GM18868 (cell line): ENCODE data around the gene TECPR2.
"Not testable (repeated sequence)": the region's sequence is repeated elsewhere in the genome, so short reads cannot be mapped to it uniquely, and the experiment has no call there.

ENCODE experiments used
- ATAC-seq: cut with Tn5 transposase; IDR thresholded peaks from one replicate; pipeline ENCODE4 v1.9.1; 2021; ENCODE audit warnings: mild to moderate bottlenecking, moderate library complexity; ENCODE audit not compliant: unreplicated experiment

Gene TECPR2

GRCh38 chr14:102330806-102331205 is 31.9 kb upstream of the TECPR2 start:
- no peak for ATAC-seq

DNA sequence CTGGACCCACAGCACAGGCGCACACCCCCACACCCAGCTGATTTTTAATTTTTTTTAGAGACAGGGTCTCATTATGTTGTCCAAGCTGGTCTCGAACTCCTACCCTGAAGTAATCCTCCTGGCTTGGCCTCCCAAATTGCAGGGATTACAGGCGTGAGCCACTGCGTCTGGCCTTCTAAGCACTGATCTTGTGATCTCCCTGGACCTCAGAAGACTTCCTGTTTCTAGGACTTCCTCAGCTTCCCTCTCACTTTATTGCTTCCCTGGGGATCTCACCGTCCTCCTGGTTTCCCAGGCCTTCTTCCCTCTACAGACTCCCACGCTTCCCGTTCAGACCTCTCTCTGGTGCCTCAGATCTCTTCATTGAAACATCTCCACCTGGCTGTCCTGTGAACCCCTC is 29.4 kb upstream of the TECPR2 start:
- no peak for ATAC-seq

GRCh38 chr14:102333795-102334705 is 28.7 kb upstream of the TECPR2 start:
- no peak for ATAC-seq

GRCh38 chr14:102335163-102335562 is 27.6 kb upstream of the TECPR2 start:
- ATAC-seq, result no peak

DNA sequence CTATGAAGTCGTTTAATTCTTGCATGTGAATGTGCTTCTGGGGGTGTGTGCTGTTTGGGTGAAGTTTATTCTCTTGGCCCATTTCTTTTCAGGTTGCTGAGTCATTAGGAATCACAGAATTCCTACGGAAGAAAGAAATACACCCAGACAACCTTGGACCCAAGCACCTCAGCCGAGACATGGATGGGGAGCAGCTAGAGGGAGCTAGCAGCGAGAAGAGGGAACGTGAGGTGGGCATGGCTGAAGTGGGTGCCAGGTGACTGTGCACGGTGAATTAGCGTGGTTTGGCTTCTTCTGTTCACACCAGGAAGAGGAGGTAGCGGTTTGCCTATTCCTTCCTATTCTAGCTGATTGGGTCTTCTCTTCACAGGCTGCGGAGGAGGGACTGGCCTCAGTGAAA is 24.0 kb upstream of the TECPR2 start:
- ATAC-seq, result no peak

DNA sequence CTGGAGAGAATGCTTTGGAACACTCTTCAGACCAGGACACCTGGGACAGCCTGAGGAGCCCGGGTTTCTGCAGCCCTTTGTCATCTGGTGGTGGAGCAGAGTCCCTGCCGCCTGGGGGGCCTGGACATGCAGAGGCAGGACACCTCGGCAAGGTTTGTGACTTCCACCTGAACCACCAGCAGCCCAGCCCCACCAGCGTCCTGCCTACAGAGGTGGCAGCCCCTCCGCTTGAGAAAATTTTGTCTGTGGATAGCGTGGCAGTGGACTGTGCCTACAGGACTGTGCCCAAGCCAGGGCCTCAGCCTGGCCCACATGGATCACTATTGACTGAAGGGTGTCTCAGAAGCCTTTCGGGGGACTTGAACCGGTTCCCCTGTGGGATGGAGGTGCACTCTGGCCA is 21.2 kb upstream of the TECPR2 start:
- ATAC-seq, result no peak

GRCh38 chr14:102342238-102342637 is 20.5 kb upstream of the TECPR2 start:
- ATAC-seq, result no peak

GRCh38 chr14:102344084-102344483 is 18.7 kb upstream of the TECPR2 start:
- no peak for ATAC-seq

- no peak for ATAC-seq
These were observed 18.3 kb upstream of the TECPR2 start for GRCh38 chr14:102344485-102344884.

- ATAC-seq, result no peak
These were observed 17.5 kb upstream of the TECPR2 start for GRCh38 chr14:102345232-102345631.

- no peak for ATAC-seq
These were observed 16.1 kb upstream of the TECPR2 start for GRCh38 chr14:102346645-102347044.

DNA sequence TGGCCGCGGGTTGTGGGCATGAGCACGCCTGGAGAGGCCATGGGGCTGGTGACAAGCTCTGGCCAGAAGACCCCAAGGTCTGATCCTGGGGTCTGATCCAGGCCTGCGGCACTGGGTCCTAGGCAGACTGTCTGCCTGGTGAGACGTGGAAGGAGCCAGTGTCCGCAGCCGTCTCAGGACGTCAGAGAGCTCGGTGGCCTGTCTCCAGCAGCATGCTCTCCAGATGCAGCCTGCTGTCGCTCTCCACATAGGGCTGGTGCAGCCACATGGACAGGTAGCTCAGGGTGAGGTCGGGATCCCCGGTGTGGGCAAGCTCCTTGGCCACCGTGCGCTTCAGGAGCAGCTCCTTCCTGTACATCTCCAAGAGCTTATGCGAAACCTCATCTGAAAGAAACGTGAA is 14.4 kb upstream of the TECPR2 start:
- no peak for ATAC-seq

DNA sequence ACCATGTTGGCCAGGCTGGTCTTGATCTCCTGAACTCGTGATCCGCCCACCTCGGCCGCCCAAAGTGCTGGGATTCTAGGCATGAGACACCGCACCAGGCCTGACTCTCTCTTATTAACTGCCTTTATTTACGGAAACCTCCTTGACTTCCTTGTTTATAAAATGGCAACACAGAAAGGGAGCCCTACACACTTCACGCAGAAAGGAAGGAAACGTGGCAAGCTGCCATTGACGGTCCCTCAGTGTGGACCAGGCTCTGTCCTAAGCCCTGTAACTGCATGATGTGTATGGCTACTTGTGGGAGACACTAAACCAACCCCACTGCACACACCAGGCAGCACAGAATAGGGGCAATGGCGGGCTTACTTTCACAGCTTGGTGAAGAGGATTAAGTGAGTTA is 11.7 kb upstream of the TECPR2 start:
- no peak for ATAC-seq

DNA sequence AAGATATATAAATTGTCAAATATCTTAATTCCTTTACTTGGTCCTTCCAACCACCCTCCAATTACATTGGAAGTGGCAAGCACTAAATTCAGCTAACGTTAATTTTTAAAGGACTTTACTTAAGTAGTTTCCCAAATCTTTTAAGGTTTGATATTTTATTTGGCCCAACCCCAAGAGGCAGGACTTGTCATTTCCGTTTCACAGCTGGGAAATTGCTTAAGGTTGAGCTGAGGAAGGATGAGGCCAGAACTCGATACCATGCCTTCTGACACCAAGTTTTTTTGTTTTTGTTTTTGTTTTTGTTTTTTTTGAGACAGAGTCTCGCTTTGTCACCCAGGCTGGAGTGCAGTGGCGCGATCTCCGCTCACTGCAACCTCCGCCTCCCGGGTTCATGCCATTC is 11.1 kb upstream of the TECPR2 start:
- not testable (repeated sequence) for ATAC-seq

- no peak for ATAC-seq
These were observed 10.5 kb upstream of the TECPR2 start for GRCh38 chr14:102352213-102352612.

DNA sequence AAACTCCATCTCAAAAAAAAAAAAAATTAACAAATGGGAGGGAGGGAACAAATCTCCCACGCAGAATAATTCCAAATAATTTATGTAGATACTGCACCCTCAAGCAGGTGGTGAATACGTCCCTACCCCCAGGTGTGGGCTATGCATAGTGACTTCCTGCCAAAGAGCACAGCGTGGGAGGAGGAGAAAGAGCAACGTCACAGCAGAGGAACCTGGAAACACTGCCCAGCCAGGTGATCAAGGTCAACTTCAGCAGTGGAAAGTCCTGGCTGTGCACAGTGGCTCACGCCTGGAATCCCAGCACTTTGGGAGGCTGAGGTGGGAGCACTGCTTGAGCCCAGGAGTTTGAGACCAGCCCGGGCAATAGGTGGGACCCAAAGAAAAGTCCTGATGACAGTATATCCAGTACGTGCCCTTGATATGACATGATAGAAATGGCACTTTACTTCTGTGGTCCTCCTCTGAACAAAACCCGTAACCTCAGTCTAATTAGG is 9.6 kb upstream of the TECPR2 start:
- ATAC-seq, result no peak

DNA sequence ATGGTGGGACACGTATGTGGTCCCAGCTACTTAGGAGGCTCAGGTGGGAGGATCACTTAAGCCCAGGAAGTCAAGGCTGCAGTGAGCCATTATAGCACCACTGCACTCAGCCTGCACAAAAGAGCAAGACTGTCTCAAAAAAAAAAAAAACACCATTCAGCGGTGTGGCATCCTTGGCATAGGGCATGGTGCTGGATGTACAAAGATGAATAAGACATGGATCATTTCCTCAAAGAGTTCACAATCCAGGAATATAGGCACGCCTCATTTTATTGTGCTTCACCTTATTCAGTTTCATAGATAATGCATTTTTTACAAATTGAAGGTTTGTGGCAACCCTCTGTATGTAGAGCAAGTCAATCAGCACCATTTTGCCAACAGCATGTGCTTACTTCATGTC is 6.5 kb upstream of the TECPR2 start:
- no peak for ATAC-seq

DNA sequence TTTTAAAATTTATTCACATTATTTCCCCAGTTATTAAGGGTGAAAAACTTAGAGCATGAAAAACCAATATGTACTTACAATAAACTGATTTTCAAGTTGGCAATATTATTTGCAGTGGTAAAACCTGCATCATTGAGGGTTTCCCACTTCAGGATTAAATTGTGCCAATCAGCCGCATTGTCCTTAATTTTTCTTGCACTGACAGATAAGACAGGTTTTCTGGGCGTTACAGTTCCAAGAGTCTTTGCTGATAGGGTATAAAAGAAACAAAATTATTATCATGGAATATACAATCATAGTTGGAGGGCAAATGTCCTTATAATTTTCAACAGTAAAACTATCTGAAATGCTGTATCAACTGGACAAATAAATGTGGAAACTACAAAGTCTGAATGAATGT is 3.4 kb upstream of the TECPR2 start:
- no peak for ATAC-seq

DNA sequence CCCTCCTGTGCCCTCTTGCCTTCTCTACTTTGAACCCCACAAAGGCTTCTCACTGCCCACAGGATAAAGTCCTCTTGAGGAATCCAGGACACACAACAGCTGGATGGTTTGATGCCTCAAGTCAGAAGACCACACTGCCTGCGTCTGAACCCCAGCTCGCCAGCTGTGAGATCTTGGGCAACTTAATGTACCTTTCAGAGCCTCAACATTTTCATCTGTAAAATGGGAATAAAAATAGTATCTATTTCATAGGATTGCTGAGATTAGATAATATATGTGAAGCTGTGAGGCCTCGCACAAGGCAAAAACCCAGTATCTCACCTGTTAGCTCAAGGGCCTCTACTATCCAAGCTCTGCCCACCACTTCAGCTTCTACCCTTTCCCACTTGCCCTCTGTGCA is 2.4 kb upstream of the TECPR2 start:
- no peak for ATAC-seq

GRCh38 chr14:102362084-102362483 is 657 bp upstream of the TECPR2 start:
- peak; percentile 40 for ATAC-seq

DNA sequence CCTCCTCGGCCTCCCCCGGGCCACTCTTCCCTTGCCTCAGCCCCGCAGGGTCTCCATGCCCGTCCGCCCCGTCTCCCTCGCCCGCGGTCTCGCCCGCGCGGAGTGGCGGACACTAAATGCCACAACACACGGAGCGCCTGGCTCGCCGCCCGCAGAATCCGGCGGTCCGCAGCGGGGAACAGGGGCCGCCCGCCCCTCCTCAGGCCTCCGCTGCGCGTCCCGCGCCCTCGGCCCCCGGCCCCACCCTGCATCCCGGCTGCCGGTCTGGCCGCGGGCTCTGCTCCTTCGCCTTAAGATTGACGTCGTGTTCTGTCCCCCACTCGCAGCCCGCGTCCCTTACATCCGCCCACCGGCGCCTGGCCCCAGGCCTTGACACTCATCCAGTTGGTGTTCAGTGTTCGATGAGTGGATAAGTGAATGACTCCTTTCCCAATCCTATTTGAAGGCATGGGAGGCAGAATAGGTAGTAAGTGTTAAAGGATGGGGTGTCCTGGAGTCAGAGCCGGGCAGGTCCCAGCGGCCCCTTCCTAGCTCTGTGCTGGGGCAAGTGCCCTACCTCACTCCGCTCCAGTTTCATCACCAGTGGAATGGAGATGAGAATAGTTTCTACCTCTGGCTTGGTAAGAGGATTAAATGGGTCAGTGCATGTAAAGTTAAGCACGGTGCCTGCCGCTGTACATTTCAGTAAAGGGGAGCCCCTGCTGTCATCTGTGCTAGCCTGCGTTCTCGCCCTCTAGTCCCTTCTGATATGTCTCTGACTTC is 622 bp downstream of the TECPR2 start:
- ATAC-seq, result peak; percentile 15

DNA sequence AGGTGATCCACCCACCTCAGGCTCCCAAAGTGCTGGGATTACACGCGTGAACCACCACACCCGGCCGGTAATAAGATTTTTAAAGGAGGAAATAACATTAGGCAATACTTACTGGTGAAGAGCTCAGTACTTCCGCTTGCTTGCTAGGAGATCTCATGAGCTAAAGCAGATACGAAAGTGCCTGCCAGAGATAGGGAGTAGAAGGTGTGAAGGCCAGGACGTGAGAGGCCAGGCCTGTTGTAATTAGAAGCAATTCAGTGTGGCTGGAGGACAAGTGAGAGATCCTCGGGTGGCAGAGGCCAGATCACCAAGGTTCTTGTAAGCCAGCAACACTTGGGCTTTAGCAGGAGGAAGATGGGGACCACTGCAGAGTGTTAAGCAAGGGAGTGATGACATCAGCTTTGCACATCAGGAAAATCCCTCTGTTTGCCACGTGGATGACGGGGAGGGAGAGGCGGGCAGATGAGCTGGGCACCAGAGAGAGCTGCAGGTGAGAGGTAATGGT is 7.6 kb downstream of the TECPR2 start:
- no peak for ATAC-seq
